ENCODE data around the gene TM2D1.
A peak's percentile ranks its signal among the peaks of the same experiment; 100 is the strongest.

Gene TM2D1

DNA sequence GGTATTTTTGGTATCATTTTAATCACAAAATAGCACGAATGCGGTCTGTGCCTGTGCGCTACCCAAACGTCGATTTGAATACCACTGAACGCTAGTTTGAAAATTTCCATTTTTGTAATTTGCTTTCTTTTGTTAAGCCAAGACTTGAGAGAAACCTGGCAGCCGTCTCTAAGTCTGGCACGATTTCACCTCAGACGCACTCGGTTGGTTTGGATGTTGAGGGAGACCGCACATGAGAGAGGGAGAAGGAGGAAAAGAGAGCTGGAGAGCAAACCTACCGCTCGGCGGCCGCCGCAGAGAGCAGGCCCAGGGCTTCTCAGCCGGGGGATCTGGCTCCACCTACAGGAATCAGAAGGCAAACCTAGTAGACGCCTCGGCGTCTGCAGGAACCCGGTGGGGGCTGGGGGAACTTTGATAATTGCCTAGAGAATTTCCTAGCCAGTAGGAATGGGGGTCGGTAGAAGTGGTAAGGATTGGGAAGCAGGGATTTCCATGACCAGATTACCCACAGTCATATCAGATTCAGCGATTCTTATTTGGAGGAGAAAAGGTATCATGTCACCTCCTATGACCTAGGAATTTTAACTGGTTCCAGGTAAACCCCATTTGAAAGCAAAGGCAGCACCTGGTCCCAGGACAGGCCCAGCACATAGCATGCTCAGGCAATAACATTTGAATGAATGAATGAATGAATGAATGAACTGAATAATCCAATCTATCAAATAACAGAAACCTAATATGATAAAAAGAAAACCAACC, 83.2 kb downstream of the TM2D1 start:
- peak; percentile 60 to 64 for DNase-seq

DNA sequence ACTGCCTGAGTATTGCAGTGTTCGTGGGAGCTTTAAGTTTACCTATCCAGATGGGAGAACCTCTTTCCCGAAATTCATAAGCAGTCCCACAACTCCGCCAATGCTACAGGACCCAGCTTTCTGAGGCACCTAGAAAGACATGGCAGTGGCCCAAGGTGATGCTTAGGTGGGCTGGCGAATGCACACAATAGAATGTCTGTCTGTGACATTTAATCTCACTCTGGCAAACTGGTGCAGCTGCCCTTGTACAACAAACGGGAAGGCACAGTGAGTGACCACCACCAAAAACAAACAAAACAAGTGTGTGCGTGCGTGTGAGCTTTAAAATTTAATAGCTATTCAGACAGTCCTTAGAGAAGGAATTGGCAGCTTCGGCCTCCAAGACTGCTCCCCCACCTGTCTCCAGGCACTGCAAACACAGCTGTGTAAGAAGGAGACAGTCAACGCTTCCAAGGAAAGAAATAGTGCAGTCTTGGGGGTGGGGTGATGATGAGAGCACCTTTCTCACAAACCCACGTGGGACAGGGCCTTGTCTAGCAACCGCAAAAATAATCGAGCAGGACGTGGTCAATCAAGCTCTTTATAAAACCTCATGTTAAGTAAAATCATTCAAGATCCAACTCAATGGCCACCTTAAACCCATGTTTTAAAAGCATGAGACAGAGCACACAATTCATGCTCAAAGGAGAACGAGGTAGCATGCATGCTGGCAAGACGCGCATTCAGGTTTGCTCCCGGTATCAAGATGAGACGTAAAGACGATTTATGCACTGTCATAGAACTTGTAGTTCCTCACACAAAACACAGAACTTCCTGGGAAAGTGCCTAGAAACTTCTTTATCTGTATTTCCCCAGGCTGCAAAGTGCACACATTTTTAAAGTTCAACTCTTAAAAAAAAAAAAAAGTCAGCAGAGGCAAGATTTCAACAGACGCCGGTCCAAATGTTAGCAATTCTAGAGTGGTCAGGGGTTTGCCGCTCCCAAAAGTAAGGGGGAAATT, 84.1 kb downstream of the TM2D1 start:
- no peak for DNase-seq

DNA sequence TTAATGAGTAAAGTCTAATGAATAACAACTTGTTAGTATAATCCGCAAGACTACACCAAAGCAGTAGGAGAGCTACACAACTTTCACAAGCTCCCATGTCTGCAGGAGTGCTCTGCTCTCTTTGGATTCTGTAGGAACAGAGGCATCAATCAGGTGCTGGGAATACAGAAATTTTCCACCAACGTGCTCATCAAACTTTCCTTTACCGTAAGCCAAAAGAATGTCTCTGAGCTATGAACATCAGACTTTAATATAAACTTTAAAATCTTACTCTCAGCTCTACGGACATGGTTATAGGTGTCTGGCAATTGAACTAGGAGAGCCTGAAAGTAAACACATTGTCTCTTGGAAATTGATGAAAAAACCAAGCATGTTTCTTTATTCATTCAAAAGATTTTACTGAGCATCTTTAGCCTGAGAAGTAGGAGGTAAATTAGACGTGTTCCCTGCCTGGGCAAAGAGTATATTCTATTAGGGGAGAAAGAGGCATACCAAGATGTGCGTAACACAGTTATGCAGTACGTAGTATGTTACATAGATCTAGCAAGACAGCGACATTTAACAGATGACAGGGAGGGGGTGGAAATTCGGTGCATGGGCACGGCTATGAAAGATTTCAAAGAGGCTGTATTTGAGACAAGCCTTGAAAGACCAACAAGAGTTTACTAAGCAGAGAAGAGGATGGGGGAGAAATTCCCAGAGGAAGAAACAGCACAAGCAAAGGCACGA, 85.2 kb downstream of the TM2D1 start:
- DNase-seq: no peak

GRCh38 chr1:61638911-61639605, 85.9 kb downstream of the TM2D1 start:
- DNase-seq: no peak

- DNase-seq: no peak
Observed at GRCh38 chr1:61638296-61638695, 86.6 kb downstream of the TM2D1 start.

DNA sequence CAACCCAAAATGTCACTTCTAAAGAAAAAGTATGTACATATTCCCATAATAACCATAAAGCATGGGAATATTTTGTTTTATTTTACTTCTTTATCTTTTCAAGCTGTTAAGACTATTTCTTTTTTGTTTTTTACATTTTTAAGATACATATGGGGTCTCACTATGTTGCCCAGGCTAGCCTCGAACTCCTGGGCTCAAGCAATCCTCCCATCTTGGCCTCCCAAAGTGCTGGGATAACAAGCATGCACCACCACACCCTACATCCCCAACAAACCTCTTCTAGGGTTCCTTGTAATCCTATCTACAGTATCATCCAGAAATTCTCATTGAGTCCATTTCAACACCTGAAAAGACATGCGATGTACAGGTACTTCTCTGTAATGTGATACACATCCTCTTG, 87.5 kb downstream of the TM2D1 start:
- DNase-seq: no peak

DNA sequence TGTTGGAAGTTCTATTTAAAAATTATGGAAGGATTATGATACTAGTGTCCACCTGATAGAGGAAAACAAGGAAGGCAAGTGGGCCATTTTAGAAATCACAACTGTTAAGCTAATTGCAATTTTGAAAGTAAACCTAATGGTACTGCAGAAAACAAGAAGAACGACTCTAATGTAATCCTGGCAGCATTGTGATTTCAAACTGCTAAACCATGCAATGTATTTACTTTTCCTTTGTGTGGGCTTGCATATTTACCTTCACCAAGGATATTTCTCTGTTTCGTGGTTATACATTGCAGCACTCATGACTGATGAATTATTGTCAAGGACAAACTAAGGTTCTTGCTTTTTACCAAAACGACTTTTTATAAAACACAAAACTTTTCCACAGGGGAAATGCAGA, 88.1 kb downstream of the TM2D1 start:
- DNase-seq: no peak

- no peak for DNase-seq
Observed at GRCh38 chr1:61636376-61636775, 88.6 kb downstream of the TM2D1 start.

DNA sequence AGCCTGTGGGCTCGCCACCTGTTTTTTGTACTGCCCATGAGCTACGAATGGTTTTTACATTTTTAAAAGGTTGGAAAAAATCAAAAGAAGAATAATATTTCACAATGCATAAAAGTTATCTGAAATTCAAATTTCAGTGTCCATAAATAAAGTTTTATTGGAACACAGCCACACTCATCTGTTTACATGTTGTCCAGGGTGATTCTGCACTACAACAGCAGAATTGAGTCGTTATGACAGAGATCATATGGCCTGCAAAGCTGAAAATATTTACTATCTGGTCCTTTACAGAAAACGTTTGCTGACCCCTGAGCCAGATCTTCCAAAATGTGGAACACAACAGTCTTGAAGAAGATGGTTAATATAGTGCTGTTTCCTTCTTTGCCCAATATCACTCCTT, 89.4 kb downstream of the TM2D1 start:
- no peak for DNase-seq

GRCh38 chr1:61631436-61631835, 93.5 kb downstream of the TM2D1 start:
- no peak for DNase-seq
